Lower leg skin (tissue), 4 donors: Measurements from ENCODE around the gene SCN8A. TPM values are rescaled to one million over a fixed set of nuclear protein-coding genes. Genes with fewer than 3 reads are reported as not detected.

Experiments used
- DNase-seq, 2 donors: peaks; one replicate each; pipeline ENCODE4 v3.0.0-alpha.2; 2019; ENCODE audit warnings: low spot score in 2 of 2
- H3K4me3 ChIP-seq: fragments of 200-600 bp; sonication (generic); 2 replicates; pipeline ENCODE4 v1.5.1; 2017; ENCODE audit warnings: mild to moderate bottlenecking, low read depth; ENCODE audit not compliant: poor library complexity, severe bottlenecking
- POLR2A ChIP-seq, 2 donors: fragments of 450-650 bp; IDR thresholded peaks; one replicate each; pipeline ENCODE4 v1.6.1; 2016 to 2017; ENCODE audit warnings: antibody characterized with exemption in 2 of 2, mild to moderate bottlenecking in 1 of 2, moderate library complexity in 1 of 2
- WGBS, 2 donors: methylation state at CpG; one replicate each; pipeline ENCODE4 v1.1.5; 2018; 5-methylcytosine and 5-hydroxymethylcytosine counted together
- intact Hi-C: fragments of 100-400 bp; cut with DNase I; formaldehyde crosslinking; loops from one replicate; pipeline ENCODE4 v1.15.0; 2023; ENCODE audit warnings: low total_unique reads
- total RNA-seq, 4 donors: library from RNA; depleted of rRNA; stranded (reverse); fragments of >200 nt; gene quantifications; one replicate each; pipeline ENCODE4 v1.1.0, GENCODE V29; 2016
- TF ChIP-seq, protein P1 (sequence below), 3 donors: fragments of 450-650 bp; IDR thresholded peaks; one replicate each; pipeline ENCODE4 v1.5.1; 2016; ENCODE audit warnings: antibody characterized with exemption in 3 of 3, mild to moderate bottlenecking in 3 of 3, moderate library complexity in 2 of 3

SCN8A gene
- total RNA-seq, 4 donors from 2014 or later, result 0.42 to 0.80 (median 0.65) TPM

DNA sequence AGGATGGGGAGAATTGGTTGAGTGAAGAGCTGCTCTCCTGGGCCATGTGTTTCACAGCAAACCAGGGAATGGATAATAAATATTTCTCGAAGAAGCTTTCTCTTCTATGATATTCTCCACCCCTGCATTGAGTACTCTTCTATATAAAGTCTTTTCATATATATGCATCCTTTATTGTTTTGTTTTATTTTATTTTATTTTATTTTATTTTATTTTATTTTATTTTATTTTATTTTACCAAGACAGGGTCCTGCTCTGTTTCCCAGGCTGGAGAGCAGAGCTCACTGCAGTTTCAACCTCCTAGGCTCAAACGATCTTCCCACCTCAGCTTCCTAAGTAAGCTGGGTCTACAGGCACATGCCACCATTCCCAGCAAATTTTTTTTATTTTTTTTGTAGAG, 85.8 kb downstream of the SCN8A start:
- TF ChIP-seq POLR2A (IDR thresholded peaks at IDR 0.05), result no peak
- TF ChIP-seq, protein P1, sequence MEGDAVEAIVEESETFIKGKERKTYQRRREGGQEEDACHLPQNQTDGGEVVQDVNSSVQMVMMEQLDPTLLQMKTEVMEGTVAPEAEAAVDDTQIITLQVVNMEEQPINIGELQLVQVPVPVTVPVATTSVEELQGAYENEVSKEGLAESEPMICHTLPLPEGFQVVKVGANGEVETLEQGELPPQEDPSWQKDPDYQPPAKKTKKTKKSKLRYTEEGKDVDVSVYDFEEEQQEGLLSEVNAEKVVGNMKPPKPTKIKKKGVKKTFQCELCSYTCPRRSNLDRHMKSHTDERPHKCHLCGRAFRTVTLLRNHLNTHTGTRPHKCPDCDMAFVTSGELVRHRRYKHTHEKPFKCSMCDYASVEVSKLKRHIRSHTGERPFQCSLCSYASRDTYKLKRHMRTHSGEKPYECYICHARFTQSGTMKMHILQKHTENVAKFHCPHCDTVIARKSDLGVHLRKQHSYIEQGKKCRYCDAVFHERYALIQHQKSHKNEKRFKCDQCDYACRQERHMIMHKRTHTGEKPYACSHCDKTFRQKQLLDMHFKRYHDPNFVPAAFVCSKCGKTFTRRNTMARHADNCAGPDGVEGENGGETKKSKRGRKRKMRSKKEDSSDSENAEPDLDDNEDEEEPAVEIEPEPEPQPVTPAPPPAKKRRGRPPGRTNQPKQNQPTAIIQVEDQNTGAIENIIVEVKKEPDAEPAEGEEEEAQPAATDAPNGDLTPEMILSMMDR (IDR thresholded peaks at IDR 0.05), result no peak
- intact Hi-C loops, result no loop called here
- 79 to 83% methylated on average over 2 of the region's 2 CpGs for WGBS, 2 donors
- no peak overlapping the region for H3K4me3 ChIP-seq
- DNase-seq, result no peak

DNA sequence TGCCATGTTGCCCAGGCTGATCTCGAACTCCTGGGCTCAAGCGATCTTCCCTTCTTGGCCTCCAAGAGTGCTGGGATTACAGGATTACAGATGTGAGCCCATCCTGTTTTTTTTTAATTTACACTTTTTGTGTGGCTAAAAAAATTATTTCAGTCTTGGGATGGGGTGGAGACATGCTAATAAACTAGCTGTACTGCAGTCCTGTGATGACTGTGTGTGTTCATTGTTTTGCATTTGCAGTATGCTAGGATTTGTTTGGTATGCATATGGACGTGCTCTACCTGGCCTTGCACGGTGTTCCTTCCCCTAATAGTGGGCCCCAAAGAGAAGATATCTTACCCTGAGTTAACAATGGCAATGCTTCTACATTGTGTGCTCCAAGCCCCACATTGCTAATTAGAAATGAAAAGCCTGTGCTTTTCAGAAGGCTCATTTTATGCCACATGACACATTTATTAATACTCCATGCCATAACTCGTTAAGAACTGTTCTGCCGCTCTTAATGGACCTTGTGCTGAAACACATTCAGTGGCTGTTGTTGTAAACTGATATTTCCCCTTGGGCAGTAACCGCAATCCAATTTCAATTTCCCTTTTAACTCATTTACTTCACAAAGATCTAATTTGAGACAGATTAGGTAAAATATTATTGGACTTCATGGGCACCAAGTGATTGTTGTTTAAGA, 86.4 kb downstream of the SCN8A start:
- no peak overlapping the region for H3K4me3 ChIP-seq
- no peak for DNase-seq
- no peak for TF ChIP-seq POLR2A (IDR thresholded peaks at IDR 0.05)
- TF ChIP-seq, protein P1 (IDR thresholded peaks at IDR 0.05), result no peak
- 66 to 71% methylated on average over 7 of the region's 7 CpGs for WGBS, 2 donors
- intact Hi-C loops, result no loop called here

DNA sequence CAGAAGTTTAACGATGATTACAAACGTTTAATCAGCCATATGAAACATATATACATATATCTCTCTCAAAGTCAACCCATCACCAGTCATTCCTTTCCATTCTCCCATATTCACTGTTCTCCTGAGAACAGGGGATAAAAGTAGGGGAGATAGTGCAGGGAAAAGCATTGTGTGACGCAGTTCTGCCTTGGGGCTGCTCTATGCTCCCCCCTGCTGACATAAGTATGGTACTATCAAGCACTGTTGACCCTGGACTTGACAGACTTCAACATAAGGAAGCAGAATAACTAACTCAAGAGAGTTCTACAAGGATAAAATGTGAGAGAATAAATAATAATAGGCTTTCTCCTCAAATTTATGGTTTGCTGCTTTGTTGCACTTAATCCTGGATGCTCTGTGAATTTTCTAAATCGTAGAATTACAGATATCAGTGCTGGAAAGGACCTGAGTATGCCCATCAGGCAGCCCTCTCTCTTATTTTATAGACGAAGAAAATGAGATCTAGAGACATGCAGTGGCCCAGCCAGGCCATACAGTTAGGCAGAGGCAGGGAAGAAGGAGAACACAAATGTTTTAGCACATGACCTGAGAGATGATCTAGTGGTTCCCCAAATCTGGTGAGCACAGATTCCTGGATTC, 87.2 kb downstream of the SCN8A start:
- H3K4me3 ChIP-seq, result no peak overlapping the region
- 64 to 65% methylated on average over 5 of the region's 5 CpGs for WGBS, 2 donors
- DNase-seq, result no peak
- intact Hi-C loops, result no loop called here
- no peak for TF ChIP-seq POLR2A (IDR thresholded peaks at IDR 0.05)
- TF ChIP-seq, protein P1 (IDR thresholded peaks at IDR 0.05), result no peak

DNA sequence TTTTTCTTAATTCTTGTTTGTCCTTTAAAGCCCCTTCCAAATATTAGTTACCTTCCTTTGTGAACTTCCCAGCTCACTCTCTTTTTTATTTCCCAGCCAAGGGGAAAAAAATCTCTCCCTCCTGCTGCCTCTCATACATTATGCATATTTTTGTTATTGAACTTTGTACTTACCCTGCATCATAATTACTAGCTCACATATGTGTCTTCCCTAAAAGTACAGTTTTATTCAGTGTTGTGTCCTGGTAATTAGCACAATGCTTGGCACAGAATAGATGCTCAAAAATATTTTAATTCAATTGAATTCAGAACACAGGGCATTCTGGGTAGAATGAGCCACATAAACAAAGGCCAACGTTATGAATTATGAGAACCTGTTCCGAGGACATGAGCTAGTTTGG, 91.9 kb downstream of the SCN8A start:
- DNase-seq, result no peak
- intact Hi-C loops, result no loop called here
- 61 to 75% methylated on average over 2 of the region's 2 CpGs for WGBS, 2 donors
- no peak overlapping the region for H3K4me3 ChIP-seq
- TF ChIP-seq, protein P1 (IDR thresholded peaks at IDR 0.05), result no peak
- no peak for TF ChIP-seq POLR2A (IDR thresholded peaks at IDR 0.05)

DNA sequence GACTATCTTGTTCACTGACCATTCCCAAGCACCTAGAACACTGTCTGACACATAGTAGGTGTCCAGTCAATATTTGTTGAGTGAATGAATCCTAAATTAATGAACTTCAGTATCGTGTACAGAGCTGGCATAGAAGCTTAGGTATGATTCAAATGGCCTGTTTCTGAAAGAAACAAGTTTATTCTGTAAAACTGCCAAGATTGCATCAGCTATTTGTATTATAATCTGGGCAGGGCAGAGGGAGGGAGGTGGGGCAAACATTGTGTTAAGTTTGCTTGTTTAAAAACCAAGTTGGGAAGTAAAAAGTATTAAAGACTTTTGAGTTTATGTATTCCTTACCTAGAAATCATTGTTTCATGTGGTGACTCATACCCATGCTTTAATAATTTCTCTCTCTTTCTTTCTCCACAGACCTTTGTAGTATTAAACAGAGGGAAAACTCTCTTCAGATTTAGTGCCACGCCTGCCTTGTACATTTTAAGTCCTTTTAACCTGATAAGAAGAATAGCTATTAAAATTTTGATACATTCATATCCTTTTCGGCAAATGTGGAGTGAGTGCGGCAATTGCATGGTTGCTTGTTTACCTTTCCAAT, 92.8 kb downstream of the SCN8A start:
- WGBS, 2 donors, result 63 to 68% methylated on average over 4 of the region's 4 CpGs
- TF ChIP-seq, protein P1 (IDR thresholded peaks at IDR 0.05), result no peak
- no peak for TF ChIP-seq POLR2A (IDR thresholded peaks at IDR 0.05)
- H3K4me3 ChIP-seq, result no peak overlapping the region
- intact Hi-C loops, result no loop called here
- no peak for DNase-seq
